ENCODE data around the gene GNAQ. TPM values are rescaled to one million over a fixed set of nuclear protein-coding genes. Genes with fewer than 3 reads are reported as not detected.
"Not testable (repeated sequence)": the region's sequence is repeated elsewhere in the genome, so short reads cannot be mapped to it uniquely, and the experiment has no call there.

Gene GNAQ
- total and polyA plus RNA-seq, 4 experiments from 2014 or later, result 6.9 to 57.2 (median 34.5) TPM

DNA sequence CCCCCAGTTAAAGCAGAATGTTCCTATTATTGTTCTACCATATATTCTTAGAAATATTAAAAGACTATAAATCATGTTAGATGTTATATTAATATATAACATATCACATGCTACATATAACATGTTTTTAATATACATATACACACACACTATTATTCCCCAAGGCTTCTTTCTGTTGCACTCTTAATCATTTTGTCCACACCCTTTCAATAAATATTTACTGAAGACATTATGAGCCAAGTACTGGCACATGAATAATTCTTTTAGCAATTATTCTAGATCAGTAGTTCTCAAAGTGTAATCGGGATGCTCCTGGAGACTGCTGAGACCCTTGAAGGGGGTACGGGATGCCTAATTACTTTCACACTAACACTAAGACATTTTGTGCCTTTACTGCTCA, 143.9 kb downstream of the GNAQ start:
- H3K4me3 ChIP-seq (ENCODE audit: low read length in 2 of 2), result no peak overlapping the region
- Mint-ChIP-seq H3K9me3 (no peaks in the 10 kb centered on the region), H3K27ac (no peak overlapping the region), H3K4me3 (no peak overlapping the region), H3K27me3 (no peaks in the 10 kb centered on the region), H3K4me1 (peaks cover 19 to 31% (median 28%) of the 10 kb centered on the region in 4 donors), H3K36me3 (peaks cover 10 to 35% of the 10 kb centered on the region in 2 donors)
- H3K4me1 ChIP-seq (ENCODE audit: insufficient read depth, low read length), result no peaks in the 10 kb centered on the region
- intact Hi-C loops (cut with micrococcal nuclease), result no loop called here
- ChIA-PET POLR2A (ENCODE audit: partially characterized antibody) (no interaction called here), CTCF (ENCODE audit: partially characterized antibody) (no interaction called here)
- DNase-seq, result no peak
- no peaks in the 10 kb centered on the region for H3K27me3 ChIP-seq (ENCODE audit: insufficient read depth, low read length)
- H3K36me3 ChIP-seq (ENCODE audit: insufficient read depth, low read length), result no peaks in the 10 kb centered on the region
- H3K9me3 ChIP-seq (ENCODE audit: control insufficient read depth in 1 of 2, low read length in 2 of 2), result no peaks in the 10 kb centered on the region
- H3K27ac ChIP-seq (ENCODE audit: low read depth, low read length), result no peak overlapping the region

DNA sequence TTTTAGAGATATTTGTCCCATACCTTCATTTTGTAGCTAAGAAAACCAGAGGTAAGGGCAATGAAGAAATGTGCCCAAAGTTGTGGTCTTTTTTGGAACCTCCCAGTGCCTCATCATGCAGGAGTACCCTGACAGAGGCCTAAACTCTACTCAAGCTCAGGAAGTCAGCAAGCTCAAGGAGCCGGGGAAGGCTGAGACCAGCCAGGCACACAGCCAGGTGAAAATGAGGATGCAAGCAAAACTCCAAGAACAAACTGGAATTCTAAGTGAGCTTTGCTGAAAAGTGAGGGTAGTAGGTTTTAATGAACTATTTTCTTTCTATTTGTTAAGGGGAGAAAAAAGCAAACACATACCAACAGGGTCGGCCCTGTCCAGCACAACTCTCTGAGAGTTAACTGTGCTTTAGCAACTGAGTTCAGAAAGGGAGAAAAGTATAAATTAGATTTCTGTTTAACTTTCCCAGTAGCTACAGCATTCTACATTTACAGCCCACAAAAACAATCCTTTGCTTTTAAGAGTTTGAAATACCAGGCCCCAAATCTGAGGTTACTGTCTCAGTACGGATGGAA, 146.4 kb downstream of the GNAQ start:
- H3K9me3 Mint-ChIP-seq, result no peaks in the 10 kb centered on the region
- no peak for DNase-seq
- ChIA-PET POLR2A (ENCODE audit: partially characterized antibody) (no interaction called here), CTCF (ENCODE audit: partially characterized antibody) (interaction anchor here (1.2 kb wide), 1 partner anchor 150 kb away, joined by 7 read pairs; no protein-coding TSS in a partner anchor)
- intact Hi-C loops (cut with micrococcal nuclease), result no loop called here
- H3K4me1 ChIP-seq (ENCODE audit: insufficient read depth, low read length), result no peaks in the 10 kb centered on the region
- H3K4me3 Mint-ChIP-seq, result no peak overlapping the region
- H3K36me3 Mint-ChIP-seq, result peaks cover 10 to 25% of the 10 kb centered on the region in 2 donors
- H3K4me1 Mint-ChIP-seq, result peaks cover 11 to 28% (median 24%) of the 10 kb centered on the region in 4 donors
- no peak overlapping the region for H3K4me3 ChIP-seq (ENCODE audit: low read length in 2 of 2)
- H3K9me3 ChIP-seq (ENCODE audit: control insufficient read depth in 1 of 2, low read length in 2 of 2), result no peaks in the 10 kb centered on the region
- H3K27me3 Mint-ChIP-seq, result no peaks in the 10 kb centered on the region
- no peak overlapping the region for H3K27ac ChIP-seq (ENCODE audit: low read depth, low read length)
- no peaks in the 10 kb centered on the region for H3K27me3 ChIP-seq (ENCODE audit: insufficient read depth, low read length)
- no peaks in the 10 kb centered on the region for H3K36me3 ChIP-seq (ENCODE audit: insufficient read depth, low read length)
- H3K27ac Mint-ChIP-seq, result peak overlapping the region in 3 of 7 donors; percentile 4 to 47 (median 43)

DNA sequence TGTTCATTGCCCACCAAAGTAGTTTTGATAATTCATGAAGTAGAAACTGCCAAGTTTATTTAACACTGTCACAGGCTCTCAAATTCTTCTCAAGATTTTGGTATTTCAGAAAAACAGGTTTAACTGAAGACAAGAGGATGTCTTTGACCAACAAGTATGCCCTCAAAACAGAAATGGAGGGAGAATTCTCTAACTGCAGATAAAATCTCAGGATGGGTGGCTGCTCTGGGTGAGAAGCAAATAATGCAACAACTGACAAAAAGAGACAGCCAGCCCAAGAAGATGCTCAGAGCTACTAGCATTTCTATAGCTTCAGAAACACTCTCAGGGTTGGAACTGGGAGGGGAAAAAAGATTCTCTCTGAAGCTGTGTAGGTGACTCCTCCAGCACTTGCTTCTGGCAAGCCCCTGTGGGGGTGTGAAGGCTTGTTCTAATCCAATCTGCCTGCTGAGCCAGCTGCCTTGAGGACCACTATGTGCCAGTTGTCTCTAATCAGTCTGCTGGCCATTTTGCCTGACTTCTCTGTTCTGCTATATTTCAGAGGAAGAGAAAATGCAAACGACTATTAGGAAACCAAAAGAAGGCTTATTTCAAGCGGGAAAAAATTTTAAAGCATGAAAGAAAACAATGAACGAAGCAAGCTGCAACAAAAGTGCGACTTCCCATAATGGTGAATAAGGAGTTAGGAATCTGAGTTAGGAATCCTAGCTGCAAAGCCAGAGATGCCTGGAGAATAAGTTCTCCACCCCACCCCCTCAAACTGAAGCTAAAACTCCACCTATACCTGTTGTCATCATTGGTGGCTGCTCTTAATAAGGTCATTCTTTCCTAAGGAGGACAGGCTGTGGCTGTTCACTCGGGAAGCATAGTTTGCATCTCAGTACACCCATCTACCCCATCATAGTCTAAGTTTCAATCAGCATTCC, 147.5 kb downstream of the GNAQ start:
- H3K36me3 Mint-ChIP-seq, result peaks cover 5 to 16% of the 10 kb centered on the region in 2 donors
- intact Hi-C loops (cut with micrococcal nuclease), result no loop called here
- no peaks in the 10 kb centered on the region for H3K27me3 Mint-ChIP-seq
- peaks cover 8 to 28% (median 19%) of the 10 kb centered on the region in 4 donors for H3K4me1 Mint-ChIP-seq
- no peak overlapping the region for H3K4me3 Mint-ChIP-seq
- Histone ChIP-seq H3K36me3 (ENCODE audit: insufficient read depth, low read length) (no peaks in the 10 kb centered on the region), H3K4me3 (ENCODE audit: low read length in 2 of 2) (no peak overlapping the region), H3K27me3 (ENCODE audit: insufficient read depth, low read length) (no peaks in the 10 kb centered on the region), H3K27ac (ENCODE audit: low read depth, low read length) (no peak overlapping the region), H3K9me3 (ENCODE audit: control insufficient read depth in 1 of 2, low read length in 2 of 2) (no peaks in the 10 kb centered on the region), H3K4me1 (ENCODE audit: insufficient read depth, low read length) (no peaks in the 10 kb centered on the region)
- POLR2A ChIA-PET (ENCODE audit: partially characterized antibody), result no interaction called here
- CTCF ChIA-PET (ENCODE audit: partially characterized antibody), result interaction anchor here (1.2 kb wide), 1 partner anchor 151 kb away, joined by 7 read pairs; no protein-coding TSS in a partner anchor
- no peaks in the 10 kb centered on the region for H3K9me3 Mint-ChIP-seq
- DNase-seq, result no peak
- peak overlapping the region in 1 of 7 donors; percentile 42 for H3K27ac Mint-ChIP-seq

DNA sequence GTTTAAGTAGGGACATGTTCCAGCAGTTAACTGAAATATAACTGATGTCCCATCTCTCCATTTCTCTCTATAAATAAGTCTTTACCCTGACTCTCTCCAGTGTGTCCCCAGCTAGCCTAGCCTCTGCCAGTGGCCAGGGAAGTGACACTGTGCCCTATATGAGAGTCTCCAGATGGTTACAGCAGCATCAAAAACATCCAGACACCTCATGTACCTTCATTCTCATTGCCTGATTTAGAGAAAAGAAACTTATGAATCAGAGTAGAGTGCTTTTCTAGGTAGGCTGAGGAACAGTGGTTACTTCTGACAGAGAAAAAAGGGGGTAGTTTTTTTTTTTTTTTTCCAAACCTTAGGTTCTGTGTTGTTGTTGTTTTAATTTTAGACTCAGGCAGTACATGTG, 148.5 kb downstream of the GNAQ start:
- no peak overlapping the region for H3K4me3 Mint-ChIP-seq
- H3K4me1 Mint-ChIP-seq, result peaks cover 8 to 28% (median 20%) of the 10 kb centered on the region in 4 donors
- H3K27ac Mint-ChIP-seq, result peak overlapping the region in 2 of 7 donors; percentile 19 to 54
- DNase-seq, result no peak
- intact Hi-C loops (cut with micrococcal nuclease), result no loop called here
- peaks cover 5 to 10% of the 10 kb centered on the region in 2 donors for H3K36me3 Mint-ChIP-seq
- H3K4me1 ChIP-seq (ENCODE audit: insufficient read depth, low read length), result no peaks in the 10 kb centered on the region
- no peak overlapping the region for H3K27ac ChIP-seq (ENCODE audit: low read depth, low read length)
- H3K36me3 ChIP-seq (ENCODE audit: insufficient read depth, low read length), result no peaks in the 10 kb centered on the region
- H3K9me3 Mint-ChIP-seq, result no peaks in the 10 kb centered on the region
- H3K4me3 ChIP-seq (ENCODE audit: low read length in 2 of 2), result no peak overlapping the region
- H3K27me3 Mint-ChIP-seq, result no peaks in the 10 kb centered on the region
- CTCF ChIA-PET (ENCODE audit: partially characterized antibody), result no interaction called here
- H3K9me3 ChIP-seq (ENCODE audit: control insufficient read depth in 1 of 2, low read length in 2 of 2), result no peaks in the 10 kb centered on the region
- POLR2A ChIA-PET (ENCODE audit: partially characterized antibody), result no interaction called here
- no peaks in the 10 kb centered on the region for H3K27me3 ChIP-seq (ENCODE audit: insufficient read depth, low read length)

DNA sequence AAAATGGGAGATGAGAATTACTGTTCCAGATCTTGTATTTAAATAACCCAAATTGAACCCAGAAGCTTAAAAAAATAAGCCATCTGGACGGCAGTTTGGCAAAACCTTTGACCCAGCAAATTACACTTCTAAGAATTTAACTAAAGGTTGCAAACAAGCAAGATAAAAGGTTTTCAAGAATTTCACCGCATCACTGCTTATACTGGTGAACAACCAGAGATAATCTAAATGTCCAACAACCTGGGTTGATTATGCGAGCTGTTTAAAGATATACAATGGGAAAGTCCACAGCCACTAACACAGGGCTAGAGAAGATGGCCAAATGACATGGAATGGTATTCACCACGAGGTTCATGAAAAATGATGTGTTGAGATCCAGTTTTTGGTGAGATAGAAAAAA, 149.3 kb downstream of the GNAQ start:
- no peak overlapping the region for H3K27ac Mint-ChIP-seq
- Histone ChIP-seq H3K27ac (ENCODE audit: low read depth, low read length) (no peak overlapping the region), H3K9me3 (ENCODE audit: control insufficient read depth in 1 of 2, low read length in 2 of 2) (no peaks in the 10 kb centered on the region), H3K36me3 (ENCODE audit: insufficient read depth, low read length) (no peaks in the 10 kb centered on the region), H3K27me3 (ENCODE audit: insufficient read depth, low read length) (no peaks in the 10 kb centered on the region), H3K4me3 (ENCODE audit: low read length in 2 of 2) (no peak overlapping the region), H3K4me1 (ENCODE audit: insufficient read depth, low read length) (no peaks in the 10 kb centered on the region)
- DNase-seq, result no peak
- H3K9me3 Mint-ChIP-seq, result no peaks in the 10 kb centered on the region
- peaks cover 9 to 28% (median 21%) of the 10 kb centered on the region in 4 donors for H3K4me1 Mint-ChIP-seq
- ChIA-PET POLR2A (ENCODE audit: partially characterized antibody) (no interaction called here), CTCF (ENCODE audit: partially characterized antibody) (no interaction called here)
- no peak overlapping the region for H3K4me3 Mint-ChIP-seq
- H3K36me3 Mint-ChIP-seq, result peaks cover 5 to 14% of the 10 kb centered on the region in 2 donors
- no peaks in the 10 kb centered on the region for H3K27me3 Mint-ChIP-seq
- intact Hi-C loops (cut with micrococcal nuclease), result no loop called here

DNA sequence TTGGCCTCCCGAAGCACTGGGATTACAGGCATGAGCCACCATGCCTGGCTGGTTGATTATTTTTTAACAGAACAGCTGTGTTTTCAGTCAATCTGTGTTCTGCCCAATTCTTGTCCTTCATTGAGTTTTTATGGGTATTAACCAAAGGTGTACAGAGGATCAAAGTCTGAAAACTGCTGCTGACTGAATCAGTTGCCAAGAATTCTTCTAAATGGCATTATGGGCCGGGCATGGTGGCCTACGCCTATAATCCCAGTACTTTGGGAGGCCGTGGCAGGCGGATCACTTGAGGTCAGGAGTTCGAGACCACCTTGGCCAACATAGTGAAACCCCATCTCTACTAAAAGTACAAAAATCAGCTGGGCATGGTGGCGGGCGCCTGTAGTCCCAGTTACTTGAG, 150.0 kb downstream of the GNAQ start:
- CTCF ChIA-PET (ENCODE audit: partially characterized antibody); intact Hi-C loops (cut with micrococcal nuclease); H3K4me1 ChIP-seq (ENCODE audit: insufficient read depth, low read length); H3K9me3 Mint-ChIP-seq; H3K4me3 Mint-ChIP-seq; H3K36me3 ChIP-seq (ENCODE audit: insufficient read depth, low read length); H3K9me3 ChIP-seq (ENCODE audit: control insufficient read depth in 1 of 2, low read length in 2 of 2); POLR2A ChIA-PET (ENCODE audit: partially characterized antibody); H3K27me3 Mint-ChIP-seq; H3K27me3 ChIP-seq (ENCODE audit: insufficient read depth, low read length); H3K27ac Mint-ChIP-seq; DNase-seq; H3K4me3 ChIP-seq (ENCODE audit: low read length in 2 of 2); H3K27ac ChIP-seq (ENCODE audit: low read depth, low read length): not testable (repeated sequence)
- H3K36me3 Mint-ChIP-seq, result peaks cover 5 to 14% of the 10 kb centered on the region in 2 donors
- H3K4me1 Mint-ChIP-seq, result peaks cover 9 to 28% (median 21%) of the 10 kb centered on the region in 4 donors

DNA sequence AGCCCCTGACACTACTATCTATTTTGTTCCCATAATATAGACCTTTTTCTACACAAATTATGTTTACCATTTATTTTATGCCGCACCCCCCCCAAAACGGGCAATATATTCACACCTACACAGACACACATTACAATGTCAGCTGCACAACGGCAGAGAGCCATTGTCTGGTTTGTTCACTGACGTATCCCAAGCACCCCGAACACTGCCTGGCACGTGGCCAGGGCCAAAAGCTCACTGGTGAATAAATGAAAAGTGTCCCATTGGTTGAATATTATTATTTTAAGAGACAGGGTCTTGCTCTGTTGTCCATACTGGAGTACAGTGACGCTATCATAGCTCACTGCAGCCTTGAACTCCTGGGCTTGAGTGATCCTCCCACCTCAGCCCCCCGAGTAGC, 150.5 kb downstream of the GNAQ start:
- Histone ChIP-seq H3K9me3 (ENCODE audit: control insufficient read depth in 1 of 2, low read length in 2 of 2) (no peaks in the 10 kb centered on the region), H3K36me3 (ENCODE audit: insufficient read depth, low read length) (no peaks in the 10 kb centered on the region), H3K27me3 (ENCODE audit: insufficient read depth, low read length) (no peaks in the 10 kb centered on the region), H3K4me1 (ENCODE audit: insufficient read depth, low read length) (no peaks in the 10 kb centered on the region), H3K4me3 (ENCODE audit: low read length in 2 of 2) (no peak overlapping the region), H3K27ac (ENCODE audit: low read depth, low read length) (no peak overlapping the region)
- H3K4me1 Mint-ChIP-seq, result peaks cover 9 to 28% (median 21%) of the 10 kb centered on the region in 4 donors
- no peak for DNase-seq
- ChIA-PET POLR2A (ENCODE audit: partially characterized antibody) (no interaction called here), CTCF (ENCODE audit: partially characterized antibody) (no interaction called here)
- H3K27ac Mint-ChIP-seq, result no peak overlapping the region
- no peaks in the 10 kb centered on the region for H3K9me3 Mint-ChIP-seq
- H3K4me3 Mint-ChIP-seq, result no peak overlapping the region
- H3K27me3 Mint-ChIP-seq, result no peaks in the 10 kb centered on the region
- peaks cover 5 to 14% of the 10 kb centered on the region in 2 donors for H3K36me3 Mint-ChIP-seq
- intact Hi-C loops (cut with micrococcal nuclease), result no loop called here
